CD4-positive, alpha-beta T cell treated with Interleukin-1 beta for 1 hour (primary cell): ENCODE results near the gene PRSS36.
"Not testable (repeated sequence)": the region's sequence is repeated elsewhere in the genome, so short reads cannot be mapped to it uniquely, and the experiment has no call there.

Experiments
- DNase-seq, 2 donors: peaks; one replicate each; pipeline ENCODE4 v3.0.0-alpha.2; 2020 to 2022

PRSS36 gene

DNA sequence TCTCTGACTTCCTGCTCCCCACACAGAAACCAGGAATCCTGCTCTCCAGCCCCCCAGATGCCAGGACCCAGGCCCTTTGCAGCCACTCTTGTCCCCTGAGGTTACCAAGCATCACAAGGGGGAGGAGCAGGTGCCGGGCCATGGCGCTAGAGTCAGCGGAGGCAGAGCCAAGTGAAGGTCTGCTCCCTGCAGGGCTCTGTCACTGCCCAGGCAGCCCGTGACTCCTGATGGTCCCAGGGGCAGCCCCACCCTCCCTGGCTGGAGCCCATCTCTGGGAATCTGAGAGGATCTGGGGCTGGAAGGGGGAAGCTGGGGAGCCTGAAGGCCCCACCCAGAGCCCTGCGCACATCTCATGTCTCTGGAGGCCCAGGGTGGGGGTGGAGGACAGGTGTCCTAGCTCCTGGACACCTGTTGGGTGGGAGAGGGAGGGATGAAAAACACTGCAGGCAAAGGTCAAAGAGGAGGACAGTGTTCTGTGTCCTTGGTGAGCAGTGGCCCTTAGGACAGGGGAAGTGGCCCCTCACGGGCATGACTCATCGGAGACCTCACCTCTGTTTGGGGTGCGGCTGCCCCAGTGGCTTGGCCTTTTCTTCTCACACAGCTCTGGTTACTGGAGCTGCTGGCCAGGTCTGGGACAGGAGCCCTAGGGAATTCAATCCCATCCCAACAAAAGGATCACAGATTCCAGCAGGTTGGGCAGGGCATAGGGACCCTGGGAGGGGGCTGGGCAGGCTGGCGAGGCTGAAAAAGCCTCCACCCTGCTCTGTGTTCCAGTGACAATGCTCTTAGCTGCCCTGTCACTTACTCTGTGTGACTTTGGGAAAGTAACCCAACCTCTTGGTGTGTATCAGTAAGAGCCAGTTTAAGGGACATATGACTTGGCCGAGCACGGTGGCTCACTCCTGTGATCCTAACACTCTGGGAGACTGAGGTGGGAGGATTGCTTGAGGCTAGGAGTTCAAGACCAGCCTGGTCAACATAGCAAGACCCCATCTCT lies at the start of gene PRSS36:
Gene PRSS36 (minus strand): TSS at position 173 of the 997 bp plus-strand sequence. CDS start 31 bp downstream, at position 142.
- DNase-seq, result no peak

DNA sequence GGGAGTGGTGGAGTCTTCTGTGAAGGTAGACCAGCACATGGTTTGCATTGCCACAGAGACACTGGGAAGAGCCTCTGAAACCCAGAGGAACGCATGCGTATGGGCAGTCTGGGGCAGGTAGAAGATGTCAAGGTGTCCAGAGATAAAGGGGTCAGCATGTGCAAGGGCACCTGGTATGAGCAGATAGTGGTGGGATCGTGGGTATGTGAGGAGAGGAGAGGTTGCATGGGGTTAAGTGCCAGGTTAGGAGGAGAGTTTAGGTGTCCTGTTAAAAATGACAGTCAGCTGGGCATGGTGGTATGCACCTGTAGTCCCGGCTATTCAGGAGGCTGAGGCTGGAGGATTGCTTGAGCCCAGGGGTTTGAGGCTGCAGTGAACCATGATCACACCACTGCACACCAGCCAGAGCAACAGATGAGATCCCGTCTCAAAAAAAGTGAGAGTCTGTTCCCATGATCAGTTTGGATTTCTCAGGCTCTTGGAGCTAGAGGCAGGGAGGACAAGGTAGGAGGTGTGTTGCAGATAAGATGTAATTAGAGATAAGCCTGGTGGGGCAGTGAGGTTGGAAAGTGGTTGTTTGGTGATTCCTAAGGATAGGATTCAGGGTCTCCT lies 49.7 kb upstream of the PRSS36 start:
- no peak for DNase-seq

DNA sequence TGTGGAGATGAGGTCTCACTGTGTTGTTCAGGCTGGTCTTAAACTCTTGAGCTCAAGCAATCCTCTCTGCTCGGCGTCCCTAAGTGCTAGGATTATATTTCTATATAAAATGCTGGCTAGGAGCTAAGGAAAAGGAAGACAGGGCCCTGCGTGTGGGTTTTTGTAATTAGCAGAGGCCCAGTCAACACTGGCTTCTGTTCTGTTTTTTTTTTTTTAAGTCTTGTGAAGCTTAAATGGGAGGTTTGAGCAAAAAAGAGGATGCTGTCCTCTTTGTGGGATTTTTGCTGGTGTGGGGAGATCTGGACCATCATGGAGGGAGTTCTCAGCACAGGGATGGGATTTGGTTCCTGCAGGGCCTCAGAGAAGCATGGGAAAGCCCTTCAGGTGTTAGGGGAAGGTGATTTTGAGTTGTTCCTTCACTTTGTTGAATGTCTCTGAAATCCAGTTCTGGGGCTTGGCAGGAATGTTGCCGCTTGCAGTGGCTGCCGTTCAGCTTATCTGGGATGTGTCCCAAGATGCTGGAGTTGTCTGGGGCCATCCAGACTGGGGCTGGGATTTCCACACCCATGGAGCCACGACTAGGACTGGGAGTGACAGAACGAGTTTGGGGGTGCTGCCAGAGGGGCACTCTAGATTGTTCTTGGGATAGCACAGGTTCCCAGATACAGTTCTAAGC lies 48.5 kb upstream of the PRSS36 start:
- DNase-seq, result no peak

DNA sequence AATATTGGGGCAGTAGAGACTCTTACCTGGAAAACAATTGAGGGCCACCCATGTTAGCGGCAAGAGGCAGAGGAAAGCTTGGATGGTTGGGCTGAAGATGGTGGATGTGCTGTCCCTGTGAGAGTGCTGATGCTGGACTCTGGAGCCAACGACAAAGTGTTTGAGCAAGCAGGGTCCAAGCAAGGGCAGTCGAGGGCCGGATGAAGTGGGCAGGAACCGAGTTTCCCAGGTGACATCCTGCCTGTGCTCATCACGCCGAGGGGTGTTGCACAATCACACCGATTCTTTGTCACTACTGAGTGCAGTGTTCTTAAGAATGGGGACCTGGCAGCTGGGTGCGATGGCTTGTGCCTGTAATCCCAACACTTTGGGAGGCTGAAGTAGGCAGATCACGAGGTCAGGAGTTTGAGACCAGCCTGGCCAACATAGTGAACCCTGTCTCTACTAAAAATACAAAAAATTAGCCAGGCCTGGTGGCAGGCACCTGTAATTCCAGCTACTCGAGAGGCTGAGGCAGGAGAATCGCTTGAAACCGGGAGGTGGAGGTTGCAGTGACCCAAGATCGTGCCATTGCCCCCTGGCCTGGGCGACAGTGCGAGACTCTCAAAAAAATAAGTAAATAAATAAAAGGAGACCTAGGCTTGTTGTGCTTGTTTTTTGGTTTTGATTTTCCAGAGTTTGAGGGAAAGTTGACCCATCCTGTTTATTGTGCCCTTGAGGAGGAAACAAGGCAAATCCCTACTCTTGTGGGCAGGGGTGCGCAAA lies 46.6 kb upstream of the PRSS36 start:
- DNase-seq, result no peak

DNA sequence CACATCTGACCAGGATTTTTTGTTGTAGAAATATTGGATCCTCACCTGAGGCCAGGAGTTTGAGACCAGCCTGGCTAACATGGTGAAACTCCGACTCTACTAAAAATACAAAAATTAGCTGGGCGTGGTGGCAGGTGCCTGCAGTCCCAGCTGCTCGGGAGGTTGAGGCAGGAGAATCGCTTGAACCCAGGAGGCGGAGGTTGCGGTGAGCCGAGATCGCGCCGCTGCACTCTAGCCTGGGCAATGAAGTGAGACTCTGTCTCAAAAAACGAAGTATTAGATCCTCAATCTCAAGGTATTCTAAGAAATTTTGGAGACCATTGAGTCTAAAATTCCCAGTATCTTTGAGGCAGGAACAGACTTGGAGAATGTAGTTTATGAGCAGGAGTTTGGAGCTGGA lies 46.0 kb upstream of the PRSS36 start:
- DNase-seq, result not testable (repeated sequence)

DNA sequence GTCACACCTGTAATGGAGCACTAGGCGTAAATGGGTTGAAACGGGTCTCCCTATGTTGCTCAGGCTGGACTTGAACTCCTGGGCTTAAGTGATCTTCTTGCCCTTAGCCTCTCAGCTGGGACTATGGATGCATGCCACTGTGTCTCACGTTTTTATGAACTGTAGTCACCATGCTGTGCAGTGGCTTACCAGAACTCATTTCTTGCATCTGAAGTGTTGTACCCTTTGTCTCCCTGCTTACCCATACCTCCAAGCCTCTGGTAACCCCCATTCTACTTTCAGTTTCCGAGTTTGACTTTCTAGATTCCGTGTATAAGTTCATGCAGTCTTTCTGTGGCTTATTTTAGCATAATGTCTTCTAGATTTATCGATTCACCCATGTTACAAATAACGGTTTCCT lies 45.0 kb upstream of the PRSS36 start:
- no peak for DNase-seq

DNA sequence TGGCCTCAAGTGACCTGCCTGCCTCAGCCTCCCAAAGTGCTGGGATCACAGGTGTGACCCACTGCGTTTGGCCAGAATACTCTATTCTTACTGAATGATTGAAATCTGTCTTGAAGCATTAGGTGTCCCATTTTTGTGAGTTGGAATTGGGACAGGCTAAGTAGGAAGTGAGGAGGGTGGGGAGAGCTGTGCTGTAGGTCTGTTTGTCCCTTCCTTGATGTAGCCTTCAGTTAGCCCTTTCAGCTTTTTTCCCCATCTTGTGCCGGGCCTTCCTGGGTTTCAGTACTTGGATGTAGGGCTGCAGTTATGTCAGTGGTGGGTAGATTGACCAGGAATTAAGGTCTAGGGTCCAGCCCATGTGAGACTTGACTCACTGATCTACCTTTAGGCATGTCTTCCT lies 44.0 kb upstream of the PRSS36 start:
- DNase-seq, result no peak

DNA sequence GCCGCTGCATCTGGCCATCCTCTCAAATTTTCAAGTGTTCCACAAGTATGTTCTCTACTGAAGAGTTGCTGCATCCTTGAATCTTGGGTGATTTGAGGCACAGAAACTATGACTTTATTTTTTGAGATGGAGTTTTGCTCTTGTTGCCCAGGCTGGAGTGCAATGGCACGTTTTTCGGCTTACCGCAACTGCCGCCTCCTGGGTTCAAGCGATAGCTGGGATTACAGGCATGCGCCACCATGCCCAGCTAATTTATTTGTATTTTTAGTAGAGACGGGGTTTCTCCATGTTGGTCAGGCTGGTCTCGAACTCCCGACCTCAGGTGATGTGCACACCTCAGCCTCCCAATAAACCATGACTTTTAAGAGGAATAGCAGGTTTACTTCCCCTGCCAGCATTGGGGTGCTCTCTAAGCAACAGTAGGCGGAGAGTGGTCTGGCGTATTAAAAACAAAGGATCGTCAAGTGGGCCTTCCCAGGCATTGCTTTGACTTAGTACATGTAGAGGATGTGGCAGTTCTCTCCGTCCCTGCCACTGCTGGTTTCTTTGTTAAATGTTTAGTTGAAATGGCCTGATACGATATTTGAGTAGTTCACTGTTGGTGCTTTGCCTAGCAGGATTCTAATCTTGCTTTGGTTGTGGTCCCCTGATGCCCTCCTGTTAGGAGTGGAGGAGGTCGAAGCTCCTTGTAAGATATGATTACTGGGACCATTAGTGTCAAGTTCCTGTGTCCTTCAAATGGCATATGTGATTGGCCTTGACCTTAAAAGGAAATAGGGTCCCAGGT lies 43.2 kb upstream of the PRSS36 start:
- no peak for DNase-seq

DNA sequence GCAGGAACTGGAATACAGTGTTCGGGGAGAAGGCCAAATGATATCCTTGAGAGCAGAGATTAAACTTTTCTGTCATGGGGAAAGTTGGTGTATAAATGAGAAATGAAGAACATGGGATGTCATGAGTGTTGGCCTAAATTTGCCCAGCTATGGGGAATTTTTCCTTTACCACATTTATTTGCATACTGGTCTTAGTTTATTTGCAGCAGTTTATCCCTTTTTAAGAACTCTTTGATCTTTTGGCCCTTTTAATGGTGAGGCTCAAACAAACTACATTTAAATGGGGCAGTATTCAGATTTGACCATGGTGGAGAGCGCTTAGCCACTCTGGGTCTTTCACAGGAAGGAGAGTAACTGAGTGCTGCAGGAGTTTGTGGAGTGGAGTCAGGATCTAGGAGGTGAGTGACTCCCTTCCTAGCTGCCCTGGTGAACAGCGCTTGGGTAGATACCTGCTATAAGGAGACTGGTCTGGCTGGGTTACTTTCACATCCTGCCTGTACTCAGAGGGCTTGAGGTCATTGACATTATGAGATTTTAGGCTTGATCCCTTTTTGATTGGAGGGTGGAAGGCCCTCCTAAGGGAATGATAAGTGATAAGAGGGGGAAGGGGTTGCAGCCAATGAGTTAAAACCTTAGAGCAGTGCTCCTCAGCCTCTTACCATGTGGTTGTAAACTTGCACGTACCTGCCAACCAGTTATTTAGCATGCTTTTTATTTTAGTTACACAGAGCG lies 42.0 kb upstream of the PRSS36 start:
- DNase-seq, result no peak

DNA sequence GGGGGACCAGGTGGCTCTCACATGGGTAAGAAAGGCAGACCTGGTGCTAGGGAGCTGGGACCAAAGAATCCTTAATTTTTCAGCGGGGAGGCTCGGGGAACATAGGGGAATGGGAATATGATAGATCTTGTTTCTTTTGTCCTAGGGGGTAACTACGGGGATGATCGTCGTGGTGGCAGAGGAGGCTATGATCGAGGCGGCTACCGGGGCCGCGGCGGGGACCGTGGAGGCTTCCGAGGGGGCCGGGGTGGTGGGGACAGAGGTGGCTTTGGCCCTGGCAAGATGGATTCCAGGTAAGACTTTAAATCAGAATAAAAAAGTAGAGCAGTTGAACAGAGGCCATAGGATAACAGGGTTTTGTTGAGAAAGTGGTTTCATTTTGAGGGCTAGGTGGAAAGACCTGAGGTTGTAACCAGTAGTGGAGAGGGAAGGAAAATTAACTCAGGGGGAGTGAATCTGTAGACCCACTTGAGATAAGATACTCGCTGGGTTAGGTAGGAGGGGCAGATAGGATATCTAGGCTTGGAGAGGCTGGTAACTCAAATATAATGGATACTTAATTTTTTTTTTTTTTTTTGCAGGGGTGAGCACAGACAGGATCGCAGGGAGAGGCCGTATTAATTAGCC lies 41.1 kb upstream of the PRSS36 start:
- no peak for DNase-seq

DNA sequence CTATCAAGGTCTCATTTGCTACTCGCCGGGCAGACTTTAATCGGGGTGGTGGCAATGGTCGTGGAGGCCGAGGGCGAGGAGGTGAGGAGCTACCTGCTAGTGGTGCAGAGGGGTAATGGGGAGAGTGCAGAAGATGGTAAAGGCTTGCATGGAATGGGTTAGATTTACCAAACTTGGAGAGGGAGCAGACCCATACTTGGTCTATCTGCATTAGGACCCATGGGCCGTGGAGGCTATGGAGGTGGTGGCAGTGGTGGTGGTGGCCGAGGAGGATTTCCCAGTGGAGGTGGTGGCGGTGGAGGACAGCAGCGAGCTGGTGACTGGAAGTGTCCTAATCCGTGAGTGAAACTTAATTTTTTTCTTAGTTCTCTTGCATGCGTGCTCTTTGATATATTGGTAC lies 40.2 kb upstream of the PRSS36 start:
- DNase-seq, result no peak

DNA sequence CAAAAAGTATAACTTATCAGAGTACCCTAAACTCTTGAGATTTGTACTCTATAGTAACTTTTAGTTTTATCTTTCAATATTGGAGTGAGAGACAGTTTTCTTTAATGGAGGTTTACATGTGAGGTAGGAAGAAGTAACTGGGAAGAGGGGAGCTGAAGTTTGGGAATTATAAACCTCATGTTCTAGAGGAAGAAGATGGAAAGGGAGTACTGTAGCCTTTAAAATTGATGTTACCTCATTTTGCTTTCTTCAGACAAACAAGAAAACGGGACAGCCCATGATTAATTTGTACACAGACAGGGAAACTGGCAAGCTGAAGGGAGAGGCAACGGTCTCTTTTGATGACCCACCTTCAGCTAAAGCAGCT lies 39.5 kb upstream of the PRSS36 start:
- no peak for DNase-seq

DNA sequence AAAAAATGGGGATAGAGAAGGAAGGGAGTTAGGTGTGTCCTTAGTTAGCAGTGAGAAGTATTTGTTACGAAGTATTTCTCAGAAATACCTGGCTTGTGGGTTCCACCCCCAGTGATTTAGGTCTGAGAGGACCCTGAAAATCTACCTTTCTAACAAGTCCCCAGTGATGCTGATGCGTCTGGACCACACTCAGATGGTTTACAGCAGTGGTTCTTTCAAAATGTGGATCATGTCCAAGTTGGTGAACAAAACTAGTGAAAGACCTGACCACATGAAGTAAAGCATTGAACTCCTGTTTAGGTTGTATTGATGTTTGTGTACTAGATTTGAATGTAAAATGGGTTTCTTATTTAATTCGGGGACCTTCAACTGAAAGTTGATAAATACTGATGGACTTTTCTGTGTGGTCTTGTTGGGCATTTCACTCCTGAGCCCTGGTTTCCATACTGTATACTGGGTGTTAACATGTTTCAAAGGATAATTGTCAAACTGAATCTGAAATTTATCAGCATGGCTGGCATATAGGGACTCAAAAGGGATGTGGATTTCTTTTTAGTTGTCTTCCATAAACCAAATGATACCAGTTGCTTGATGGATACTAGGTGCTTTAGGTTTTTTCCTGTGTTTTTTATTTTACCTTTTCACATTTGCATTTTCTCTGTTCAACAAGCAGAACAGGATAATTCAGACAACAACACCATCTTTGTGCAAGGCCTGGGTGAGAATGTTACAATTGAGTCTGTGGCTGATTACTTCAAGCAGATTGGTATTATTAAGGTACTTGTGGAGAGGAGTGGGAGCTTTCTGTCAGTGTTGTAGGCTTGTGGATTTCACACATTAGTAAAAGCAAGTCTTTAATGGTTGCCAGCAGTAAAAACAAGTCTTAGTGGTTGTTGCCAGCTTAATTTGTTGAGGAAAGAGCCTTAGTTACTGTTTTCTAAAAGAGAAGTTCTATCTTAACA lies 38.9 kb upstream of the PRSS36 start:
- DNase-seq, result no peak

DNA sequence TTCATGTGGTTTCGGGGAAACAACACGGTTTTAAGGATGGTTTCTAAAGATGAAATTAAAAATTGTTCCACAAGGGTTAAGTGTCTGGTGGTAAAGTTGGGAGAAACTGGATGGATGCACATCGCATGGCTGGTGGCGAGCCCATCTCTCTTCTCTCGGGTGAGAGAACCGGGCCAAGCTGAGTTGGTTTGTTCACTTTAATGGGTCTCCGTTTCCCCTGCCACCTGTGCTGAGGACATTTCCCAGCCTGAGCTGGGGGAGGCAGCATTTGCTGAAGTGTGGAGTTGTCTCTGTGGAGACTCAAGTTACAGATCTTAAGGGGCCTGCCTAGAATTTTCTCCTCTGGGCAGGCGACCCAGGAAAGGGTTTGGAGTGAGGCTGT lies 37.9 kb upstream of the PRSS36 start:
- no peak for DNase-seq

DNA sequence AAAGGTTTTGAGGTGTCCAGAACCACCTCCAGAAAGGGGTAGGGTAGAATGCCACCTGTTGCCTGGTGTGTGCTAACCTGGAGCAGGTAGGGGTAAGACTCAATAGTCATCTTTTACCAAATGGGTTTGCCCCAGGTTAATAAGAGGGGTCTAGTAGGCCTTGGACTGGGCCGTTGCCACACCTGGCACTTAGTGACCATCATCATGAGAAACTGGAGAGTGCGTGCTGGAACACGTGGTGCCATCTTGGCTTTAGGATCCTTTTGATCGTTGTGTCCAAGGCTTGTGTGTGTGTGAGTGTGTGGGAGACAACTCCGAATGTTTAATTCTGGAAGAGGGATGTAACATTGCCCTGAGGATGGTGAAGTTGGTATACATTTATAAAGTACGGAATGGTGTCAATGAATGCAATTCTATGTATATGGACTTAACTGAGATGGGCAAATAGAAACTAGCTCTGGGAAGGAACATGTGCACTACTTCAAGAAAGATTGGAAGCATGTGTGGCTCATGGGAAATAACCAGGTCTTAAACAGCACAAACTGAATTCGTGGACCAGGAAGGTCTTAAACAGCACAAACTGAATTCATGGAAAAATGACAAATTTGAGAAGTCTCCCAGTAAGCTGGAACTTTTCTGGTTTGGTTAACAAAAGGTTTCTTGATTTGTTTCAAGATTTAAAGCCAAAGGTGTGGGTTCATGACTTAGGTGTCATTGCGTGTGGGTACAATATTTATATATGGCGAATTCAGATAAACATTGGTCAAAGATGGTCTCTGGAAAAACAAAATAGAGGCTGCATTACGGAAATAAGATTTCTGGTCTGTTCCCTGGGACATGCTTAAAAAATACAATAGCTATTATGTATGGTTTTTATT lies 37.3 kb upstream of the PRSS36 start:
- no peak for DNase-seq

DNA sequence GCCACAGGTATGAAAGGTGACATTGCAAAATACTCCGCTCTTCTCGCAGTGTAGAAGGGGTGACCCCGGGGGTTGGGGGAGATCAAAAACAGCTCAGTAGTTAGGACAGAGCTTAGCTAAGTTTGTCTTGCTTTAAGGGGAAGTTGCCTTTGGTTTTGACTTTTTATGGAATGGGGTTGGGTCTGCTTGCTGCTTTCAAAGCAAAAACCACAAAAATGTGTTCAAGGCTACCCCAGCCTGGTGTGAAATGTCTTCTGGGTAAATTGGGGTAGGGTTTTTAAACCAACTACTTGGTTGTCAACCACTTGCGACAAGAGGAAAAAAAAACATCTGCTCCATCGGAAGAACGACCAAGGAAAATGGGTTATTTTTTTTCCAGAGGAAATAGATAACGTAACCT lies 36.3 kb upstream of the PRSS36 start:
- no peak for DNase-seq

DNA sequence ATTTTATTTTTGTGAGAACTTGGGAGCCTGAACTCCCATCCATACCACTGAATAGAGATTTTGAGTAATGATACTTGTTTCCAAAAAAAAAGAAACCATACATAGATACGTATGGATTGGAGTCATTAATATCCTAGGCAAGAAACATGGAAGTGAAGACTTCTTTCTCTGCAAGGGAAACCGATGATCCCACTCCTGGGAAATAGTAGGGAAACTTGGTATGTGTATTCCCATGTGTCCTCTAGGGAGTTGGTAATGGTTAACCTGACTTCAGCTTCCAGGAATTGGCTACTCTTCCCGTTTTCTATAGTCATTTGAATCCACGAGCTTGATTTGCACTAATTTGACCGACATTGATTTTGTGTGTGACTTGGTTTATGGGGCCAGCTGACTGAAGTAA lies 35.5 kb upstream of the PRSS36 start:
- no peak for DNase-seq

DNA sequence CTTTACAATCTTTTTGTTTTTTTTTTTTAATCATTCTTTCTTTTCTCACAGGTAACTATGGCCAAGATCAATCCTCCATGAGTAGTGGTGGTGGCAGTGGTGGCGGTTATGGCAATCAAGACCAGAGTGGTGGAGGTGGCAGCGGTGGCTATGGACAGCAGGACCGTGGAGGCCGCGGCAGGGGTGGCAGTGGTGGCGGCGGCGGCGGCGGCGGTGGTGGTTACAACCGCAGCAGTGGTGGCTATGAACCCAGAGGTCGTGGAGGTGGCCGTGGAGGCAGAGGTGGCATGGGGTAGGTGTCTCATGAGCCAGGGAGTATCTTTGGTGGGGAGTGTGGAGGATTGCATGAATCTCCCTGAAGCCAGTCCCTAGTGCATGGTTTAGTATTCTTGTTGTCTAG lies 35.0 kb upstream of the PRSS36 start:
- no peak for DNase-seq
